IMR-90 (cell line): Measurements from ENCODE around the gene PCCA. TPM values are rescaled to one million over a fixed set of nuclear protein-coding genes. Genes with fewer than 3 reads are reported as not detected.

Source experiments
- ATAC-seq: fragments of 200-7000 bp; cut with Tn5 transposase; 2 replicates; pipeline ENCODE4 v1.9.1; 2020; ENCODE audit warnings: low read depth, mild to moderate bottlenecking, moderate library complexity
- BruUV-seq: library from RNA; stranded (reverse); fragments of 400-500 nt; replicated peaks from 2 replicates; lab custom pipeline; 2021; lab: Mats Ljungman, UMichigan
- CTCF ChIA-PET: fragments of 300-600 bp; formaldehyde crosslinking; extraction: SDS; loops from one replicate; lab custom pipeline; 2021; ENCODE audit warnings: antibody characterized with exemption; lab: Yijun Ruan, JAX
- POLR2A ChIA-PET: fragments of 300-600 bp; sonication (Branson Sonifier 250); formaldehyde crosslinking; loops from one replicate; lab custom pipeline; 2022; ENCODE audit warnings: antibody characterized with exemption; ENCODE audit not compliant: unreplicated experiment; lab: Charles Lee
- DNase-seq: peaks from one replicate; pipeline ENCODE4 v3.0.0; 2013
- H2AFZ ChIP-seq: replicated peaks from 2 replicates; pipeline ENCODE3; 2013; ENCODE audit warnings: low read length, mild to moderate bottlenecking; ENCODE audit not compliant: poor library complexity
- H2AK5ac ChIP-seq: 2 replicates; pipeline ENCODE4 v1.6.1; 2013; ENCODE audit warnings: low read depth, low read length, inconsistent platforms
- H2AK9ac ChIP-seq: replicated peaks from 2 replicates; pipeline ENCODE3; 2013; ENCODE audit warnings: mild to moderate bottlenecking, low read depth, low read length, moderate library complexity; ENCODE audit not compliant: poor library complexity
- H2BK120ac ChIP-seq: 2 replicates; pipeline ENCODE4 v1.6.1; 2013; ENCODE audit warnings: low read depth, low read length, inconsistent platforms
- H2BK15ac ChIP-seq: 3 replicates; pipeline ENCODE4 v1.6.1; 2013; ENCODE audit warnings: low read depth, low read length, inconsistent platforms
- H2BK20ac ChIP-seq: 2 replicates; pipeline ENCODE4 v1.6.1; 2013; ENCODE audit warnings: low read depth, mild to moderate bottlenecking, inconsistent platforms, low read length, moderate library complexity
- H2BK5ac ChIP-seq: 2 replicates; pipeline ENCODE4 v1.6.1; 2013; ENCODE audit warnings: mild to moderate bottlenecking, low read depth, low read length, inconsistent platforms; ENCODE audit not compliant: poor library complexity, severe bottlenecking
- H3K14ac ChIP-seq: replicated peaks from 2 replicates; pipeline ENCODE4 v1.6.1; 2013; ENCODE audit warnings: low read depth, low read length, inconsistent platforms
- H3K18ac ChIP-seq: 2 replicates; pipeline ENCODE4 v1.6.1; 2013; ENCODE audit warnings: low read depth, low read length, control low read depth
- H3K23ac ChIP-seq: 2 replicates; pipeline ENCODE4 v1.6.1; 2013; ENCODE audit warnings: low read depth, low read length, inconsistent platforms
- H3K27ac ChIP-seq: 2 replicates; pipeline ENCODE4 v1.5.1; 2013; ENCODE audit warnings: mild to moderate bottlenecking, control low read depth, low read length; ENCODE audit not compliant: insufficient read depth
- H3K27me3 ChIP-seq: 2 replicates; pipeline ENCODE4 v1.6.1; 2013; ENCODE audit warnings: low read length; ENCODE audit not compliant: control insufficient read depth, insufficient read depth
- H3K36me3 ChIP-seq: 2 replicates; pipeline ENCODE4 v1.6.1; 2013; ENCODE audit warnings: low read length, mixed read lengths; ENCODE audit not compliant: control insufficient read depth, insufficient read depth
- H3K4ac ChIP-seq: 2 replicates; pipeline ENCODE4 v1.6.1; 2013; ENCODE audit warnings: low read depth, low read length, inconsistent platforms
- H3K4me1 ChIP-seq: 2 replicates; pipeline ENCODE4 v1.6.1; 2013; ENCODE audit warnings: low read length, mixed read lengths; ENCODE audit not compliant: control insufficient read depth, insufficient read depth
- H3K4me2 ChIP-seq: 2 replicates; pipeline ENCODE4 v1.6.1; 2013; ENCODE audit warnings: low read depth, mild to moderate bottlenecking, control low read depth, low read length, moderate library complexity
- H3K4me3 ChIP-seq: 2 replicates; pipeline ENCODE4 v1.5.1; 2013; ENCODE audit warnings: low read depth, mild to moderate bottlenecking, control low read depth, low read length, moderate library complexity; ENCODE audit not compliant: insufficient read depth
- H3K56ac ChIP-seq: 2 replicates; pipeline ENCODE4 v1.6.1; 2013; ENCODE audit warnings: low read length, inconsistent platforms; ENCODE audit not compliant: insufficient read depth; ENCODE audit errors: extremely low read depth
- H3K79me1 ChIP-seq, 2 experiments: 2 replicates each; pipeline ENCODE4 v1.6.1; 2013; ENCODE audit warnings: low read length in 2 of 2, inconsistent platforms in 1 of 2, low read depth in 1 of 2
- H3K9ac ChIP-seq: 2 replicates; pipeline ENCODE4 v1.6.1; 2013; ENCODE audit warnings: low read depth, low read length, control low read depth
- H3K9me1 ChIP-seq: 2 replicates; pipeline ENCODE4 v1.6.1; 2013; ENCODE audit warnings: low read length, inconsistent platforms; ENCODE audit not compliant: insufficient read depth
- H3K9me3 ChIP-seq: 2 replicates; pipeline ENCODE4 v1.6.1; 2013; ENCODE audit warnings: low read length; ENCODE audit not compliant: control insufficient read depth, insufficient read depth
- H4K20me1 ChIP-seq: 2 replicates; pipeline ENCODE4 v1.6.1; 2013; ENCODE audit warnings: low read length, inconsistent platforms; ENCODE audit not compliant: insufficient read depth
- H4K5ac ChIP-seq: 2 replicates; pipeline ENCODE4 v1.6.1; 2013; ENCODE audit warnings: mild to moderate bottlenecking, low read depth, low read length, control low read depth
- H4K8ac ChIP-seq, 2 experiments: 2 replicates each; pipeline ENCODE4 v1.6.1; 2013; ENCODE audit warnings: low read depth in 2 of 2, low read length in 2 of 2, control low read depth in 1 of 2, inconsistent platforms in 1 of 2
- H4K91ac ChIP-seq: 2 replicates; pipeline ENCODE4 v1.6.1; 2013; ENCODE audit warnings: low read depth, low read length, inconsistent platforms; ENCODE audit not compliant: insufficient read depth
- BHLHE40 ChIP-seq: fragments of 150-350 bp; IDR thresholded peaks from 2 replicates; pipeline ENCODE4 v1.6.1; 2016; ENCODE audit warnings: mild to moderate bottlenecking, low read depth, low read length
- RFX5 ChIP-seq: IDR thresholded peaks from 2 replicates; pipeline ENCODE4 v1.8.0; 2012; ENCODE audit warnings: low read depth, mild to moderate bottlenecking, low read length, moderate library complexity
- WGBS, 2 experiments: methylation state at CpG; one replicate each; pipeline versions ENCODE4 v1.1.5 to v1.1.7; 2013; ENCODE audit warnings: missing lambda C conversion rate in 2 of 2; ENCODE audit not compliant: insufficient read length in 1 of 2; ENCODE audit errors: extremely low coverage in 2 of 2; 5-methylcytosine and 5-hydroxymethylcytosine counted together
- dilution Hi-C: fragments of 300-500 bp; cut with HindIII; formaldehyde crosslinking; loops from one replicate; pipeline ENCODE4 v1.14.3; 2018; ENCODE audit warnings: low sequenced_read_pairs; ENCODE audit not compliant: unreplicated experiment
- in situ Hi-C: fragments of 300-500 bp; cut with MboI; formaldehyde crosslinking; loops from 3 replicates; pipeline ENCODE4 v1.14.3; 2019; ENCODE audit warnings: low sequenced_read_pairs, inconsistent platforms, mixed read lengths
- intact Hi-C: fragments of 100-400 bp; cut with micrococcal nuclease; formaldehyde crosslinking; loops from 2 replicates; pipeline ENCODE4 v1.10.0; 2022
- polyA plus RNA-seq, 3 experiments: library from polyadenylated mRNA; depleted of rRNA; stranded (reverse); fragments of >200 nt; gene quantifications; 2 replicates each; pipeline ENCODE4 v1.2.3, GENCODE V29; 2012; ENCODE audit warnings: low replicate concordance in 1 of 3
- total RNA-seq: library from RNA; depleted of rRNA; stranded (reverse); fragments of >200 nt; gene quantifications from 2 replicates; pipeline ENCODE4 v1.2.3, GENCODE V29; 2012

Gene PCCA
- total and polyA plus RNA-seq, 2 of the 4 experiments (the other 2 are of a cell fraction): 7.6 to 24.0 TPM

DNA sequence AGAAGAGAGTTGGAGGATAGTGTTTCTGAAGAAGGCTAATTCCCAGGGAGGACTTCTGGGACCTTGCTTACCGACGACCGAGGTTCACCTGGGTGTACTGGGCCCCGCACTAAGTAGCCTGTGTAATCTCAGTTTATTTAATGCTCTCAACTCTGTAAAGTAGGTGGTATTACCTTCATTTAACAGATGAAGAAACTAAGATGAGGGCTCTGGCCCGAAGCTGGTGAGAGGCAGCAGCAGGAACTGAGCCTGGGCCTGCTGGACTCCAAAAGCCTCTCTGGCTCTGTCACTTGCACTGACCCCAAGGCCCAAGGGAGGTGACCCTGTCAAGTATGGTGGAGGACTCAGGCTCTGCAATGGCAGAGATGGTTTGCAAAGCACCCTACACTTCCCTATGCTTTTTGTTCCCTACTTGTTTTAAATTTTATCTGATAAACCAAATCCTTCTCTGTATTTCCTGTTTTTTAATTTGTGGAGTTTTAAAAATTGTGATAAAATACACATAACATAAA, 449.1 kb downstream of the PCCA start:
- ATAC-seq (no peak), DNase-seq (no peak)
- no TSS peak for BruUV-seq
- H2BK120ac ChIP-seq: no peak overlapping the region
- H3K14ac ChIP-seq: no peak overlapping the region
- POLR2A ChIA-PET: no interaction called here
- in situ Hi-C loops (loop anchor here (10.0 kb wide), 1 partner anchor 623 kb away; no protein-coding TSS in a partner anchor), intact Hi-C loops (no loop called here), dilution Hi-C loops (no loop called here)
- no peaks in the 10 kb centered on the region for H3K27me3 ChIP-seq
- H3K27ac ChIP-seq: no peak overlapping the region
- no peaks in the 10 kb centered on the region; the same call in 1 of the 2 replicates for H3K36me3 ChIP-seq
- H4K20me1 ChIP-seq: no peaks in the 10 kb centered on the region
- TF ChIP-seq RFX5: no peak
- TF ChIP-seq BHLHE40: no peak
- H3K18ac ChIP-seq: no peak overlapping the region
- peaks cover 3% of the 10 kb centered on the region; the same call in 1 of the 2 replicates for H3K4me1 ChIP-seq
- H3K4me2 ChIP-seq: no peak overlapping the region
- H4K91ac ChIP-seq: no peak overlapping the region
- no peaks in the 10 kb centered on the region; the same call in 1 of the 2 replicates for H3K9me1 ChIP-seq
- no peak overlapping the region for H4K5ac ChIP-seq
- H3K56ac ChIP-seq: no peak overlapping the region
- H2AK5ac ChIP-seq: no peak overlapping the region
- no peaks in the 10 kb centered on the region for H3K9me3 ChIP-seq
- no peak overlapping the region for H3K9ac ChIP-seq
- H2BK20ac ChIP-seq: no peak overlapping the region
- CTCF ChIA-PET: no interaction called here
- H3K4ac ChIP-seq: no peak overlapping the region
- H2AK9ac ChIP-seq: no peak overlapping the region
- no peak overlapping the region for H3K23ac ChIP-seq
- H2BK5ac ChIP-seq: no peak overlapping the region
- no peak overlapping the region for H4K8ac ChIP-seq
- H3K79me1 ChIP-seq: no peaks in the 10 kb centered on the region
- no CpG with 5 or more reads among the region's 5 CpGs for WGBS, 2 experiments
- H2AFZ ChIP-seq: no peak overlapping the region
- no peak overlapping the region for H3K4me3 ChIP-seq
- H2BK15ac ChIP-seq: no peak overlapping the region
